KMS-11 (cell line): ENCODE data around the gene IPMK.
"Not testable (repeated sequence)": the region's sequence is repeated elsewhere in the genome, so short reads cannot be mapped to it uniquely, and the experiment has no call there.

Source experiments
- H2AFZ ChIP-seq: fragments of 200-600 bp; sonication (generic); 2 replicates; pipeline ENCODE4 v1.6.1; 2016; ENCODE audit warnings: antibody characterized with exemption, mixed run types, low read depth
- H3K27ac ChIP-seq: fragments of 200-600 bp; sonication (generic); 2 replicates; pipeline ENCODE4 v1.6.1; 2016; ENCODE audit warnings: mild to moderate bottlenecking, mixed run types
- H3K27me3 ChIP-seq: fragments of 200-600 bp; sonication (generic); 2 replicates; pipeline ENCODE4 v1.6.1; 2017; ENCODE audit warnings: mild to moderate bottlenecking, low read depth, mixed run types, moderate library complexity; ENCODE audit not compliant: insufficient read depth
- H3K36me3 ChIP-seq: fragments of 200-600 bp; sonication (generic); 2 replicates; pipeline ENCODE4 v1.6.1; 2017; ENCODE audit warnings: mild to moderate bottlenecking, mixed run types; ENCODE audit not compliant: insufficient read depth
- H3K4me1 ChIP-seq: fragments of 200-600 bp; sonication (generic); 2 replicates; pipeline ENCODE4 v1.6.1; 2016; ENCODE audit warnings: mild to moderate bottlenecking, low read depth, mixed run types; ENCODE audit not compliant: poor library complexity, severe bottlenecking
- H3K4me2 ChIP-seq: fragments of 200-600 bp; sonication (generic); 2 replicates; pipeline ENCODE4 v1.7.0; 2016; ENCODE audit warnings: mild to moderate bottlenecking, mixed run types
- H3K4me3 ChIP-seq: fragments of 200-600 bp; sonication (generic); IDR thresholded peaks from 2 replicates; pipeline ENCODE4 v1.6.1; 2017; ENCODE audit warnings: low read depth, low read length, mixed read lengths; ENCODE audit not compliant: insufficient read depth
- H3K79me2 ChIP-seq: fragments of 200-600 bp; sonication (generic); 2 replicates; pipeline ENCODE4 v1.6.1; 2016; ENCODE audit warnings: low read depth, mixed run types; ENCODE audit not compliant: insufficient read depth
- H3K9ac ChIP-seq: fragments of 200-600 bp; sonication (generic); 2 replicates; pipeline ENCODE4 v1.6.1; 2016; ENCODE audit warnings: mild to moderate bottlenecking, mixed run types
- H4K20me1 ChIP-seq: fragments of 200-600 bp; sonication (generic); 2 replicates; pipeline ENCODE4 v1.6.1; 2016; ENCODE audit warnings: mild to moderate bottlenecking, mixed run types; ENCODE audit not compliant: insufficient read depth
- TF ChIP-seq, protein P1 (sequence below): fragments of 200-600 bp; sonication (generic); conservative IDR thresholded peaks from 2 replicates; pipeline ENCODE4 v1.6.1; 2017; ENCODE audit warnings: low read depth, mild to moderate bottlenecking, antibody characterized with exemption, low read length, moderate library complexity, mixed read lengths

Gene IPMK

DNA sequence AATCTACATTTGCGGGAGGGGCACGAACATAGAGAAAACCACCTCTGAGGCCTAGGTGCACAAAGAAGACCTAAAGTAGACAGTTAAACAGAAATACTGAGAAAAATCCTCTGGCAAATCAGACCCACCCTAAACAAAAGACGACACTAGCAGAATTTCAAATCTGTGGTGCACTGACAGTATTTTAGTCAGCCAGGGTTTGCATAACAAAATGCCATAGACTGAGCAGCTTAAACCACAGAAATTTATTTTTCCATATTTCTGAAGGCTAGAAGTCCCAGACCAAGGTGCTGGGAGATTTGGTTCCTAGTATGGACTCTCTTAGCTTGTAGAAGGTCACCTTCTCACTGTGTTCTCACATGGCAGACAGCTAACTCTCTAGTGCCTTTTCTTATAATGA lies 26.3 kb downstream of the IPMK start:
- no peaks in the 10 kb centered on the region; the same call in 1 of the 2 replicates for H3K79me2 ChIP-seq
- TF ChIP-seq, protein P1, sequence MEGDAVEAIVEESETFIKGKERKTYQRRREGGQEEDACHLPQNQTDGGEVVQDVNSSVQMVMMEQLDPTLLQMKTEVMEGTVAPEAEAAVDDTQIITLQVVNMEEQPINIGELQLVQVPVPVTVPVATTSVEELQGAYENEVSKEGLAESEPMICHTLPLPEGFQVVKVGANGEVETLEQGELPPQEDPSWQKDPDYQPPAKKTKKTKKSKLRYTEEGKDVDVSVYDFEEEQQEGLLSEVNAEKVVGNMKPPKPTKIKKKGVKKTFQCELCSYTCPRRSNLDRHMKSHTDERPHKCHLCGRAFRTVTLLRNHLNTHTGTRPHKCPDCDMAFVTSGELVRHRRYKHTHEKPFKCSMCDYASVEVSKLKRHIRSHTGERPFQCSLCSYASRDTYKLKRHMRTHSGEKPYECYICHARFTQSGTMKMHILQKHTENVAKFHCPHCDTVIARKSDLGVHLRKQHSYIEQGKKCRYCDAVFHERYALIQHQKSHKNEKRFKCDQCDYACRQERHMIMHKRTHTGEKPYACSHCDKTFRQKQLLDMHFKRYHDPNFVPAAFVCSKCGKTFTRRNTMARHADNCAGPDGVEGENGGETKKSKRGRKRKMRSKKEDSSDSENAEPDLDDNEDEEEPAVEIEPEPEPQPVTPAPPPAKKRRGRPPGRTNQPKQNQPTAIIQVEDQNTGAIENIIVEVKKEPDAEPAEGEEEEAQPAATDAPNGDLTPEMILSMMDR = no peak
- no peak overlapping the region for H3K4me3 ChIP-seq

DNA sequence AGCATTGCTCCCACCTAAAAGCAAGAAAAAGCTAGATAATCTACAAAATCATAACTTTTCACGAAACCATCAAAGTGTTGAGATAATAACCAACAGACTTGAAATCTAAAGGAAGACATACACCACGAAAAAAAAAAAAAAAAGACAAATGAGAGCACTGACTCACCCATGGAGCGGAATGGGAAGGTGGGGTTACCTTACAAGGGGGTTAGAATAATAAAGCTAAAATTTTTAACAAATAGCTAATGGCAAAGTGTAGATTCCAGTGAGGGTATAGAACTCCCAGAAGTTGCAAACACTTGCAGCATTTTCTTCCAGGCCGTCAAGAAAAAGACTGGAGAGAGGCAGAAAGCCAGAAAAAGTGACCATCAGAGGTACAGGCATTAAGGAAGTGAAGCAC lies 27.2 kb downstream of the IPMK start:
- Histone ChIP-seq H4K20me1 (no peaks in the 10 kb centered on the region), H3K4me2 (no peak overlapping the region), H3K9ac (no peak overlapping the region), H2AFZ (no peak overlapping the region), H3K79me2 (no peaks in the 10 kb centered on the region; the same call in 1 of the 2 replicates), H3K4me3 (no peak overlapping the region), H3K27ac (no peak overlapping the region), H3K36me3 (no peaks in the 10 kb centered on the region), H3K4me1 (peaks cover 6% of the 10 kb centered on the region), H3K27me3 (no peaks in the 10 kb centered on the region)
- TF ChIP-seq, protein P1 = no peak

More for the DNA sequence above, 26.3 kb downstream of the IPMK start:
- no peak overlapping the region for H3K4me2 ChIP-seq
- H2AFZ ChIP-seq = no peak overlapping the region
- no peaks in the 10 kb centered on the region for H4K20me1 ChIP-seq
- H3K27me3 ChIP-seq = no peaks in the 10 kb centered on the region
- H3K27ac ChIP-seq = no peak overlapping the region
- H3K36me3 ChIP-seq = no peaks in the 10 kb centered on the region
- H3K4me1 ChIP-seq = peaks cover 6% of the 10 kb centered on the region
- H3K9ac ChIP-seq = no peak overlapping the region

DNA sequence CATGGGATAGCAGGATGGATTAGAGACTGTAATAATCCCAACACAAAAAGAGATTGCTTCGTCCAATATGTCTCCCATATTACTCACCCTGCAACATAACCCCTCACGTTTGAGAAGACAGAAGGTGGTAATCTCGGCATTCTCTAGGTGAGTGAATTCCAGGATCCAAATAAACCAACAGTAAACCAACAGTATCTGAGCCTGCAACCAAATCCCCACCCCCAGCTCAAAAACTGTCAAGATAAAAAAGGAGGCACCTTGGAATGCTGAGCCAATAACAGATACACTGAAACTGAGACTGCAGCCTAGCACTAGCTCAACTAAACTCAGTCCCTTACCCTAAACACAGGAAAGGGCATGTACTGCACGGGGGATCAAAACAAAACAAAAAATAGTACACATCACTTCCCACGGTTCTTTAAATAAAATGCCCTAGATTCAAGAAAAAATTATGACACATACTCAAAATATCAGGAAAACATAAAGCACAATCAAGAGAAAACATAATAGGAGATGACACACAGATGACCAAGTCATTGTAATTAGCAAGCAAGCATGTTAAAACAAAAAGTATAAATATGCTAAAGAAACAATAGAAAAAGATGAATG lies 28.0 kb downstream of the IPMK start:
- Histone ChIP-seq H3K4me3 (no peak overlapping the region), H3K27me3 (no peaks in the 10 kb centered on the region), H3K27ac (no peak overlapping the region), H3K4me1 (peaks cover 6% of the 10 kb centered on the region), H3K4me2 (no peak overlapping the region), H3K9ac (no peak overlapping the region), H4K20me1 (no peaks in the 10 kb centered on the region), H3K79me2 (no peaks in the 10 kb centered on the region; the same call in 1 of the 2 replicates), H3K36me3 (no peaks in the 10 kb centered on the region), H2AFZ (no peak overlapping the region)
- TF ChIP-seq, protein P1 = no peak

DNA sequence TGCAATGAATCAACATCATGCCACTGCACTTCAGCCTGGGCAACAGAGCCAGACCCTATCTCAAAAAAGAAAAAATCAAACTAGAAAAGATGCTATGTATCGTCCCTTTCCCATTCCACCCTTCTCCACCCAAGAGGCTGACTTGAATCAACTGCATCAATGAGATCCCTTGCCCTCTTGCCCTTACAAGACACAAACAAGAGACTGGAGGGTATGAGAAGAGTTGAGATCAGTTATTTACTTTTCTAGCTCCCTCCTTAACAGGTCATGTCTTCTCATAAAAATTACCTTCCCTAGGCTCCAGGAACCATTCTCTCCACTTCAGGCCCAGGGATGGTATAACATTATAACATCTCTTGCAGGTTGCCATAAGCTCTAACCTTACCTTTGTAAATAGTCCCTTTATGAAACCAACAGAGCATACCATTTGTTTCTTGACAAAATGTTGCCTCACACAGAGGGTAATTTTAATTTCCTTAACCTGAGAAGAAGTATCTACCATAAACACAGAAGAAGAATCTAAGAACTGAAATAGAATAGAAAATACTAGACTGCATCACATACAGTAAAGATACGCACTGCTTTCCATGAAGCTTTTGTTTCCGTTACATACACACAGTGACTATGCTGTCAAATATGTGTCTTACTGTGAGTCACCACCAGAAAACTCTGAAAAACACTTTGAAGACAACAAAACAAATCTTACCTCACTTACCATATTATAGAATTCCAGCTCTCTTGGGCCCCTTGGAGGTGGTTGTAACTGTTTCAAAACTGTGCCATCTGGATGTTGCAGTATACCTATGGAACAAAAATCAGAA lies 30.5 kb downstream of the IPMK start:
- Histone ChIP-seq H3K27me3 (no peaks in the 10 kb centered on the region), H3K4me3 (no peak overlapping the region), H3K79me2 (no peaks in the 10 kb centered on the region; the same call in 1 of the 2 replicates), H4K20me1 (no peaks in the 10 kb centered on the region), H2AFZ (no peak overlapping the region), H3K9ac (no peak overlapping the region), H3K27ac (no peak overlapping the region), H3K36me3 (no peaks in the 10 kb centered on the region), H3K4me2 (no peak overlapping the region), H3K4me1 (peaks cover 6% of the 10 kb centered on the region)
- TF ChIP-seq, protein P1 = no peak

DNA sequence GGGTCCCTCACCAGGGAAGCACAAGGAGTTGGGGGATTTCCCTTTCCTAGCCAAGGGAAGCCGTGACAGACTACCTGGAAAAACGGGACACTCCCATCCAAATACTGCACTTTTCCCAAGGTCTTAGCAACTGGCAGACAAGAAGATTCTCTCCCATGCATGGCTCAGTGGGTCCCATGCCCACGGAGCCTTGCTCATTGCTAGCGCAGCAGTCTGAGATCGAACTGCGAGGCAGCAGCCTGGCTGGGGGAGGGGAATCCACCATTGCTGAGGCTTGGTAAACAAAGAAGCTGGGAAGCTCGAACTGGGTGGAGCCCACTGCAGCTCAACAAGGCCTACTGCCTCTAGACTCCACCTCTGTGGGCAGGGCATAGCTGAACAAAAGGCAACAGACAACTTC lies 37.8 kb downstream of the IPMK start:
- H3K27me3 ChIP-seq, H3K27ac ChIP-seq, H3K4me3 ChIP-seq, H3K9ac ChIP-seq, H3K4me1 ChIP-seq, H3K79me2 ChIP-seq, H4K20me1 ChIP-seq, H2AFZ ChIP-seq, H3K36me3 ChIP-seq, H3K4me2 ChIP-seq: not testable (repeated sequence)
